Sigmoid colon (tissue), 4 donors: Measurements from ENCODE around the gene BAHCC1.

Source experiments
- CTCF ChIP-seq, 4 experiments: fragments of 450-650 bp in 3 of 4; fragments of 200-600 bp in 1 of 4; IDR thresholded peaks; one replicate each; pipeline ENCODE4 v1.5.1; 2016 to 2019; ENCODE audit warnings: antibody characterized with exemption in 4 of 4, mild to moderate bottlenecking in 3 of 4, moderate library complexity in 2 of 4
- EP300 ChIP-seq, 4 donors: sonication (generic); formaldehyde crosslinking; IDR thresholded peaks; one replicate each; pipeline ENCODE4 v1.6.1; 2017; ENCODE audit warnings: antibody characterized with exemption in 4 of 4
- POLR2A ChIP-seq, 2 donors: fragments of 450-650 bp; IDR thresholded peaks; one replicate each; pipeline ENCODE4 v1.6.1; 2016; ENCODE audit warnings: antibody characterized with exemption in 2 of 2, mild to moderate bottlenecking in 2 of 2, moderate library complexity in 2 of 2
- POLR2AphosphoS5 ChIP-seq, 4 donors: sonication (generic); formaldehyde crosslinking; IDR thresholded peaks; one replicate each; pipeline ENCODE4 v1.6.1; 2017; ENCODE audit warnings: antibody characterized with exemption in 4 of 4

DNA sequence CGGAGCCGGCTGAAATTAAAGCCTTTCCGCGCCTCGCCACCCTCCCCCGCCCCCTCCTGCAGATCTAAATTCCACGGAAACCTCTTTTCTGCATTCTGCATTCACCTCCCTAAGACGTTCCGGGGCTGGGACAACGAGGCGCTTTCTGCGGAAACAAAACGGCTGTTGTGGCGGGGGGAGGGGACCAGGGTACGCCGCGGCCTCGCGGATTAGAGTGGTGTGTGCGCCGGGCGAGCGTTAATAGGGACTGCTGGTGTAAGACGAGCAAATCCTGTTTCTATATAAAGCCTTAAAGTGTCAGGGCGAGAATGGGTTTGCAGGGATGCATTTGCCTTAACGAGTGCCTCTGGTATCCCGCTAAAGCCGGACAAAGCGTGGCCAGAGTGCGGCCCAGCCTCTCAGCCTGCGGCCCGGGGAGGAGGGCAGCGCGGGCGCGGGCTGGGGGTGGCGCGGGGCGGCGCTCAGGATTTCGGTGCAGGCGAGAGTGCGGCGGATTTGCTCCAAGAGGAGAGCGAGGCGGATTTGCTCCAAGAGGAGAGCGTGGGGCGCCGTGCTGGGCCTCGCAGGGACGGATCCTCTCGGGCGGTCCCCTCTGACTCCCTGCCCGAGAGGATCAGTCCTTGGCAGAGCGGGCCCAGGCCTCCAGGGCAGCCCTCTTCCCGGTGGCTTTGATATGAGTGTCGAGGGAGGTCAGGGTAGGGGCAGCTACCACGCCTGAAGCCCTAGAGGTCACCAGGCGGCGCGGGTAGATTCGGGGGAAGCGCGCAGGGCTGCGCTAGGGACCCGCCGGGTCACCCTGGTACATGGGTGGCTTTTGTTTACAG, 5.1 kb downstream of the BAHCC1 start:
- TF ChIP-seq CTCF (IDR thresholded peaks at IDR 0.05) (no peak), POLR2A (IDR thresholded peaks at IDR 0.05) (no peak), EP300 (IDR thresholded peaks at IDR 0.05) (no peak), POLR2AphosphoS5 (IDR thresholded peaks at IDR 0.05) (peak in 3 of 4 donors; percentile 32 to 55 (median 34))
